AG04449 (cell line): Measurements from ENCODE around the gene GABRB3.

Source experiments
- CTCF ChIA-PET: fragments of 350-600 bp; formaldehyde crosslinking; extraction: SDS; loops from one replicate; lab custom pipeline; 2021; ENCODE audit warnings: antibody characterized with exemption; lab: Yijun Ruan, JAX
- POLR2A ChIA-PET: fragments of 400-600, 350-600 bp; formaldehyde crosslinking; extraction: SDS; loops from one replicate; lab custom pipeline; 2020; ENCODE audit warnings: antibody characterized with exemption, inconsistent platforms; lab: Yijun Ruan, JAX
- DNase-seq: peaks from one replicate; pipeline ENCODE4 v3.0.0-alpha.2; 2010; ENCODE audit warnings: low read depth, low spot score
- H3K4me3 ChIP-seq: 2 replicates; pipeline ENCODE4 v1.5.1; 2011; ENCODE audit warnings: low read depth, mild to moderate bottlenecking, control low read depth, low read length
- TF ChIP-seq, protein P1 (sequence below): IDR thresholded peaks from one replicate; pipeline ENCODE4 v1.5.1; 2011; ENCODE audit warnings: mild to moderate bottlenecking, moderate library complexity, low read length, control low read depth, inconsistent platforms; ENCODE audit not compliant: insufficient read depth; ENCODE audit errors: missing control alignments

The GABRB3 gene

DNA sequence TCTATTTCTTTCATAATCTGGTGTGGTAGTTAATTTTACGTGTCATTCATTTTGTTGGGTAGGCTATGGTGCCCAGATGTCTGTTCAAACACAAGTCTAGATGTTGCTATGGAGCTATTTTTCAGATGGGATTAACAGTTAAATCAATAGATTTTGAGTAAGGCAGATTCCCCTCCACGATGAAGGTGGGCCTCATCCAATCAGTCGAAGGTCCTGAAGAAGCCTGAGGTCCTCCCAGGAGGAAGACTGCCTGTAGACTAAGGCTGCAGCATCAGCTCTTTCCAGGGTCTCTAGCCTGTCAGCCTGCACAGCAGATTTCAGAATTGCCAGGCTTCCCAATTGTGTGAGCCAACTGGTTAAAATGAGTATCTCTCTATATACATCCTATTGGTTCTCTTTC, 92.9 kb downstream of the GABRB3 start:
- TF ChIP-seq, protein P1, sequence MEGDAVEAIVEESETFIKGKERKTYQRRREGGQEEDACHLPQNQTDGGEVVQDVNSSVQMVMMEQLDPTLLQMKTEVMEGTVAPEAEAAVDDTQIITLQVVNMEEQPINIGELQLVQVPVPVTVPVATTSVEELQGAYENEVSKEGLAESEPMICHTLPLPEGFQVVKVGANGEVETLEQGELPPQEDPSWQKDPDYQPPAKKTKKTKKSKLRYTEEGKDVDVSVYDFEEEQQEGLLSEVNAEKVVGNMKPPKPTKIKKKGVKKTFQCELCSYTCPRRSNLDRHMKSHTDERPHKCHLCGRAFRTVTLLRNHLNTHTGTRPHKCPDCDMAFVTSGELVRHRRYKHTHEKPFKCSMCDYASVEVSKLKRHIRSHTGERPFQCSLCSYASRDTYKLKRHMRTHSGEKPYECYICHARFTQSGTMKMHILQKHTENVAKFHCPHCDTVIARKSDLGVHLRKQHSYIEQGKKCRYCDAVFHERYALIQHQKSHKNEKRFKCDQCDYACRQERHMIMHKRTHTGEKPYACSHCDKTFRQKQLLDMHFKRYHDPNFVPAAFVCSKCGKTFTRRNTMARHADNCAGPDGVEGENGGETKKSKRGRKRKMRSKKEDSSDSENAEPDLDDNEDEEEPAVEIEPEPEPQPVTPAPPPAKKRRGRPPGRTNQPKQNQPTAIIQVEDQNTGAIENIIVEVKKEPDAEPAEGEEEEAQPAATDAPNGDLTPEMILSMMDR = no peak
- CTCF ChIA-PET = no interaction called here
- H3K4me3 ChIP-seq = no peak overlapping the region
- DNase-seq = no peak
- POLR2A ChIA-PET = no interaction called here

DNA sequence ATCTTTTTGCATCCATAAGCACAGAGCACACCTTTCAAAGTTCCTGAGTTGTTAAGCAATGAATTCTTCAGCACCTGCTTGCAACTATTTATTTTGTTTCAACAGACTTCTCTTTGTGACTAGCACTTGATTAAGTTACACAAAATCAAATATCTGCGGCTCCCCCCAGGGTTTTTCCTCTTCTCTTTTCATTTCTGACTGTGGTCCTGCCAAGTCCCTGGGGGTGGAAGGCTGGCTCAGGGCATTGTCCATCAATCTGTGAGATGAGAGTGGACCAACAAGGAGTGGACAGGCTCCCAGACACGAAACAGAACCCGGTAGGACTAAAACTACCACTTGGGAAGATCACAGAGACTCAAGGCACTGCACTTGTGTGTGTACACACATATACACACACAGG, 96.8 kb downstream of the GABRB3 start:
- TF ChIP-seq, protein P1 = no peak
- no peak overlapping the region for H3K4me3 ChIP-seq
- no peak for DNase-seq
- ChIA-PET CTCF (no interaction called here), POLR2A (no interaction called here)

DNA sequence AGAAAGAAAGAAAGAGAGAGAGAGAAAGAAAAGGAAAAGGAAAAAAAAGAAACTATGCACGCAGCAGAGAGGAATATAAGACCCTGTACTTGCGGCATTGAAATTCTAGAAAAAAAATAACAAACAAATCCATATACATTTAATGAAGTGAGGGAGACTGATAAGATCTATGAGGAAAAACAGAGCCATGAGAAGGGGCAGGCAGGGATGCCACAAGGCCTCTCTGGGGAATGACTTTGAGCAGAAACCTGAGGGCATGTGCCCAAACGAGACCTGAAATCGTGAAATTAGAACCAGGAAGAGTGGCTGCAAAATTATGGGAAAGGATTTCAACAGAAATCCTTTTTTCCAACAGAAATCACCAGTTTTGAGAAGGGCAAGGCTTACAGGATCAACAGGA, 98.4 kb downstream of the GABRB3 start:
- ChIA-PET CTCF (no interaction called here), POLR2A (no interaction called here)
- DNase-seq = no peak
- H3K4me3 ChIP-seq = no peak overlapping the region
- TF ChIP-seq, protein P1 = no peak

DNA sequence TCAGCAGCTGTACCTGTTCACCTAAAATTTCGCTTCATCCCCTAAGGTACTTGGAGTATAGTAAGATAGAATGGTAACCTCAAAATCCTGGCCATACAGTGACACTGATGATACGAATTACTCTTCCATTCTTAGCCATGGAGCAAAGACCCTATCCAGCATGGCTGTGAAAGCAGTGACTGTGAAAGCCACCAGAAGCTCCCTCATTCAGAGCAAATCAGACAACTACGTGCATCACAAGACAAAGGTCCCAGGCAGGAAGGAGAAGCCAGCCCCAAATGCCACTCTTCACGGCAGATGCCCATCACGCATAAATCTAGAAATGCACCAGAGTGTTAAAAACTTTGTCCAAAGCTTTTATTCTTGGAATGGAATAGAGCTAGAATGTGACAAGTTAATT, 99.4 kb downstream of the GABRB3 start:
- no peak for DNase-seq
- TF ChIP-seq, protein P1 = no peak
- ChIA-PET CTCF (no interaction called here), POLR2A (no interaction called here)
- no peak overlapping the region for H3K4me3 ChIP-seq

DNA sequence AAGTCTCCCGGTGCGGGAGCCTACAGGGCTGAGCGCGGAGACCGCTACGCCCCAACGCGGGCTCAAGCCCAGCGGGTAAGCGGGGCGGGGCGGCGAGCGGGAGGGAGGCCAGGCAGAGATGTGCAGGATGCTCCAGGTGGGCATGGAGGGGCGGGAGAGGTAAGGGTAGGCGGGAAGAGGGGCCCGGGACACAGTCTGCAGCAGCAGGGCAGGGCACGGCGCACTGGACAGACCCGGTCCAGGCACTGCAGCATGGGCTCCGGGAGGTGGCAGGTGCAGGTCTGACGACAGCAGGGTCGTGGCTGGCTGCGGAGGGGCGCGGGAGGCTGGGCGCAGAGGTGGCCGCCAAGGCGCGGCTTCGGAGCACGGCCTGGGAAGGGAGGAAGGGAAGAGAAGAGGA, 102.8 kb downstream of the GABRB3 start:
- no peak for DNase-seq
- TF ChIP-seq, protein P1 = no peak
- ChIA-PET CTCF (no interaction called here), POLR2A (no interaction called here)
- H3K4me3 ChIP-seq = no peak overlapping the region

DNA sequence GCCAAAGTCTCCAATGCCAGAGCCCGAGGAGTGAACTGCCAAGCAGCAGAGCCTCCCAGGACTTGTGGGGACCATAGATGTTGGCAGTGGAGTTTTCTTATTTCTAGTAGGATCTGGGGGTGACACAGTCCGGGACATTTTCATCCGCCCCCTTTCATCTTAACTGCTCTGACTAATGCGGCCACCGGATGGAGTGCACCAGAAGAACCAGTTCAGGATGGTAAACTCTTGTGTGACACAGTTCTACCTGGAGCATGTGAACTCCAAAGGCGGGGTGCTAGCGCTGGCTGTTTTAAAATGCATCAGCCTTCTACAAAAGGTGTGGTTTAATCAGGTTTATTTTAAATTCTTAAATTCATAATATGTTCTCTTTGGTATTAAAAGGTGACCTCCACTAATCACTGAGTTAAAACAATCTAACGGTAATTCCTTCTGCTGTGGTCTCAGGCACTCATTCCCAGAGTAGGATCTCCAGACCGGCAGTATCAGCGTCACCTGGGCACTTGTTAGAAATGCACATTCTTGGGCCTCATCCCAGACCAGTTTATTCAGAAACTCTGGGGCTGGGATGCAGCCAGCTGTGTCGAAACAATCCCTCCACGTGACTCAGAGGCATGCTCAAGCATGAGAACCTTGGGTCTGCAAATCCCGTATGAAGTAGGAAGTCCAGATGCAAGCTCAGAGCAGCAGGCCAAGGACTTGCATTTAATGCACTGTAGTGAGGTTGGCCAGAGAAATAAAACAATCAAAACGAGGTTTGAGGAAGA, 105.5 kb downstream of the GABRB3 start:
- POLR2A ChIA-PET = no interaction called here
- TF ChIP-seq, protein P1 = no peak
- DNase-seq = no peak
- CTCF ChIA-PET = no interaction called here
- H3K4me3 ChIP-seq = no peak overlapping the region
